PFSK-1 (cell line): ENCODE measurements around the gene ZFHX3.

Experiments used
- FOXP2 ChIP-seq: optimal IDR thresholded peaks from 2 replicates; pipeline ENCODE3; 2011; ENCODE audit warnings: borderline replicate concordance, control low read depth, inconsistent platforms; ENCODE audit not compliant: insufficient read depth; ENCODE audit errors: extremely low read length, extremely low read depth
- POLR2AphosphoS5 ChIP-seq: IDR thresholded peaks from 2 replicates; pipeline ENCODE4 v1.6.1; 2012; ENCODE audit warnings: low read depth, mild to moderate bottlenecking, control low read depth, low read length, moderate library complexity
- SIN3A ChIP-seq: IDR thresholded peaks from 2 replicates; pipeline ENCODE4 v1.6.1; 2012; ENCODE audit warnings: mild to moderate bottlenecking, low read length, moderate library complexity, borderline replicate concordance; ENCODE audit not compliant: insufficient read depth
- TAF1 ChIP-seq: IDR thresholded peaks from 2 replicates; pipeline ENCODE4 v1.6.1; 2012; ENCODE audit warnings: low read length, control low read depth, borderline replicate concordance; ENCODE audit not compliant: insufficient read depth
- TF ChIP-seq, protein P1 (sequence below), 2 experiments: IDR thresholded peaks; 2 replicates each; pipeline versions ENCODE4 v1.6.1 to v1.8.0; 2011 to 2012; ENCODE audit warnings: low read depth in 2 of 2, low read length in 2 of 2, control low read depth in 1 of 2, inconsistent platforms in 1 of 2, mild to moderate bottlenecking in 1 of 2, moderate library complexity in 1 of 2; ENCODE audit not compliant: insufficient read depth in 1 of 2

The ZFHX3 gene

DNA sequence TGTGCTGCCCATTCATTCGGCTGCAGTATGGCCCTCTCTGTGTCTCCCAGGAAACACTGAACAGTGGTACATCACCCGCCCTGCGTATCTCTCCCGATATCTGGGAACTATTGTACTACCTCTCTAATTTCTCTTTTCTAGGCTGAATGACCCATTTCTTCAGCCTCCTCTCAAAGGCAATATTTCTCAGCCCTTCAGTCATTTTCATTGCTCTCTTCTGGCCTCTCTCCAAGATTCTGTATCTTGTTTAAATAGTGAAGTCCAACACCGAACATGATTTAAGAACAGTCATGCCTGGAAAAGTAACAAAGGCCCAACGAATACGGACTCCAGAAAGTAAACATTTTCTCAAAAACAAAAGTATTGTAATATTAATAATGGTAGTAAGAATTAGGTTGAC, 220.1 kb downstream of the ZFHX3 start:
- TF ChIP-seq FOXP2 (no peak), SIN3A (no peak)

DNA sequence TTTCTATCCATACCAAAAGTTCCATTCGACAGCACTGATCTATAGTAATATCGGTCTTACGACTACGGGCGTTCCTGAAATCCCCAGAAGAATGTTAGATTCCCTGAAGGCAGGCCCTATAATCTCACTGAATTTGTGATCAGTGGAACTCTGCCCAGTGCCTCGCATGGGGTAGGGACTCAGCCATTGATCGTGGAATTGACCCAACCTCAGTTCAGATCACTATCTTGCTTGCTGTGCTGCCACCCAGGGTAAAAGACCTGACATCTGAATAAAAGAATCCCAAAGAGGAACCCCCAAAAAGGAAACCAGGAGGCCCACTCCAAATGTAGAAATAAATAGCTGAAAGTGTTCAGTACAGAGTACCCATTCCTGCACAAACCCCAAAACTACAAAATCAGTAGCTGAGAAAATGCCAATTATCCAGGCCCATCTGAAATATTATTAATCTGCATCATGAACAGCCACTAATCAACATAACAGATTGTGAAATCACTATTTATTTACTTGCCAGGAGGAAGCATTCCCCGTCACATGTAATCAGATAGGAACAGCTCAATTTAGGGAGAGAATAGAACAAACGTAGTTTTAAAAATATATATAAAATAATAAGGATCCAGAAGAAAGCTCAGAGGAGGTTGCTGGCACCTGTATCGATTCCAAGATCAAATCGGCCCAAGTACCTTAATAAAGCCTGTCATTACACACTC, 221.9 kb downstream of the ZFHX3 start:
- no peak for TF ChIP-seq SIN3A
- TF ChIP-seq POLR2AphosphoS5 = no peak
- TF ChIP-seq, protein P1, sequence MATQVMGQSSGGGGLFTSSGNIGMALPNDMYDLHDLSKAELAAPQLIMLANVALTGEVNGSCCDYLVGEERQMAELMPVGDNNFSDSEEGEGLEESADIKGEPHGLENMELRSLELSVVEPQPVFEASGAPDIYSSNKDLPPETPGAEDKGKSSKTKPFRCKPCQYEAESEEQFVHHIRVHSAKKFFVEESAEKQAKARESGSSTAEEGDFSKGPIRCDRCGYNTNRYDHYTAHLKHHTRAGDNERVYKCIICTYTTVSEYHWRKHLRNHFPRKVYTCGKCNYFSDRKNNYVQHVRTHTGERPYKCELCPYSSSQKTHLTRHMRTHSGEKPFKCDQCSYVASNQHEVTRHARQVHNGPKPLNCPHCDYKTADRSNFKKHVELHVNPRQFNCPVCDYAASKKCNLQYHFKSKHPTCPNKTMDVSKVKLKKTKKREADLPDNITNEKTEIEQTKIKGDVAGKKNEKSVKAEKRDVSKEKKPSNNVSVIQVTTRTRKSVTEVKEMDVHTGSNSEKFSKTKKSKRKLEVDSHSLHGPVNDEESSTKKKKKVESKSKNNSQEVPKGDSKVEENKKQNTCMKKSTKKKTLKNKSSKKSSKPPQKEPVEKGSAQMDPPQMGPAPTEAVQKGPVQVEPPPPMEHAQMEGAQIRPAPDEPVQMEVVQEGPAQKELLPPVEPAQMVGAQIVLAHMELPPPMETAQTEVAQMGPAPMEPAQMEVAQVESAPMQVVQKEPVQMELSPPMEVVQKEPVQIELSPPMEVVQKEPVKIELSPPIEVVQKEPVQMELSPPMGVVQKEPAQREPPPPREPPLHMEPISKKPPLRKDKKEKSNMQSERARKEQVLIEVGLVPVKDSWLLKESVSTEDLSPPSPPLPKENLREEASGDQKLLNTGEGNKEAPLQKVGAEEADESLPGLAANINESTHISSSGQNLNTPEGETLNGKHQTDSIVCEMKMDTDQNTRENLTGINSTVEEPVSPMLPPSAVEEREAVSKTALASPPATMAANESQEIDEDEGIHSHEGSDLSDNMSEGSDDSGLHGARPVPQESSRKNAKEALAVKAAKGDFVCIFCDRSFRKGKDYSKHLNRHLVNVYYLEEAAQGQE (IDR thresholded peaks at IDR 0.05; ENCODE audit: insufficient read depth in 1 of 2, low read depth in 2 of 2, low read length in 2 of 2) = no peak
- TF ChIP-seq TAF1 = no peak
- TF ChIP-seq FOXP2 = no peak

DNA sequence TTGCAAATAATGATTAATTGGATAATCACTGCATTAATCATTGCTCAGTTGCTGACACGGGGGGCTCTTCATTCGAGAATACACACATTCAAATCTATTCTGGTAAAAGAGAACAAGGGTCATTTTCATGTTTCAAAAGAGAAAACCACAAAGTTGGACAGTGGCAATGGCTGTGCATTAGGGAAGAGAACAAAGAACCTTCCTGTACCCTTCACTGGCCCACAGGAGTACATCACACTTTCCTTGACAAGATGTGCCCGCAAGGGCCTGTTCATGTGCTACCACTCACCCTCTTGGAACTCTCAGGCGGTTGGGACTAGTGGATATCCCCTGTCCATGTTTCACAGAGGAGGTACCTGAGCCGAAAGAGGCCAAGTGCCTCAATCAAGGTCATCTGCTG, 223.2 kb downstream of the ZFHX3 start:
- no peak for TF ChIP-seq POLR2AphosphoS5
- no peak for TF ChIP-seq FOXP2
- TF ChIP-seq, protein P1 (IDR thresholded peaks at IDR 0.05; ENCODE audit: insufficient read depth in 1 of 2, low read depth in 2 of 2, low read length in 2 of 2) = no peak
- TF ChIP-seq TAF1 = no peak
- TF ChIP-seq SIN3A = no peak

DNA sequence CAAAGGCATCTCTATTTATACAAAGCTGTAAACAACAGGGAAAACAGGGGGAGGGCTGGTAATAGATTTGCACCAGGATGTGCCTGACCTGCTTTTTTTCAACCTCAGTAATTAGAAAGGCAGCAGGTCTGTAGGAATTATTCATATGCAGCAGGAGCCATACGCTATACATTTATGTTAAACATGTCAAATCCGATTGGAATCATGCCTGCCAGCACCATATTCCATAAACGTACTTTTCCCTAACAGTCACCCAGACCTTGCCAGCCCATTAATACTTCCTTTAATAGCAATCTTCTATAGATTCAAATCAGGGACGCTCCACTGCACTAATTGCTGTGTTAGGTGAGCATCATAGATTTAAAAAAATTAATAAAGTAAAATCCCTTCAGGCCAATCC, 223.9 kb downstream of the ZFHX3 start:
- no peak for TF ChIP-seq POLR2AphosphoS5
- TF ChIP-seq TAF1 = no peak
- TF ChIP-seq SIN3A = no peak
- TF ChIP-seq FOXP2 = no peak
- TF ChIP-seq, protein P1 (IDR thresholded peaks at IDR 0.05; ENCODE audit: insufficient read depth in 1 of 2, low read depth in 2 of 2, low read length in 2 of 2) = no peak

DNA sequence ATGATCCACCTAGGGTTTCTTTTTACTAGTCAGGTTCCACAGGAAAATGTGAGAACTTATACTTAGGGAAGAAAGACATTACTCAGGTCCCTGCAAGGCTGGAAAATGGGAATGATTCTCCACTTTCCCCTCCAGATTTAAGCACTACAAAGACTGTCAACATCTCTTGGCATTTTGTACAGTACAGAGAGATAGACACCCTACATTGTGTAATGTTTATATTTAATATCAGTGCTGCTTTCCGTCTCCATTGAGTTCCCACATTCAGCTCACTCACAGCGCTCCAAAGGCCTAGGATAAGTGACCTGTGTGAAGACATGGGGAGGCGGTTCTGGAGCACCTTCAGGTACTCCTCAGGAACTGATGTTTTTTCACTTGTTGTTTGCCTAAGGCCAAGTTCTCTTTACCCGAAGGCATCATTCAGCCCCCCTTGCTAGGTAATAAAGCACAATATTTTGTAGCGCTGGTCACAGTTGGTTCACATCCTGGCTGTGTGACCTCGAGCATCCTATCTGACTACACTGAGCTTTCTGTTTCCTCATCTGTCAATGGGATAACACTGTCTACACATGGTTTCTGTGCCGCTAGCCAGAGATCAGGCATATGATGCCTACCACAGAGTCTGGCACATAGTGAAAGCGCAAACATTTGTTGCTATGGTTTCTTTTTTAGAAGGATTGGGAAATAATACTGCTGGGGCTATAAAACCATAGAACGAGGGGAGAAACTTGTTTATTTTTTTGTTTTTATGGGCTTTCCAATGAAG, 226.6 kb downstream of the ZFHX3 start:
- no peak for TF ChIP-seq TAF1
- no peak for TF ChIP-seq POLR2AphosphoS5
- TF ChIP-seq FOXP2 = no peak
- TF ChIP-seq SIN3A = no peak
- TF ChIP-seq, protein P1 (IDR thresholded peaks at IDR 0.05; ENCODE audit: insufficient read depth in 1 of 2, low read depth in 2 of 2, low read length in 2 of 2) = no peak
